T-helper 2 cell (primary cell): Measurements from ENCODE around the gene BCAT1.
A peak's percentile ranks its signal among the peaks of the same experiment; 100 is the strongest.
"Not testable (repeated sequence)": the region's sequence is repeated elsewhere in the genome, so short reads cannot be mapped to it uniquely, and the experiment has no call there.

Experiments
- DNase-seq, 5 experiments: peaks; one replicate each; pipeline versions ENCODE4 v3.0.0 to v3.0.0-alpha.2; 2012 to 2022

The BCAT1 gene

DNA sequence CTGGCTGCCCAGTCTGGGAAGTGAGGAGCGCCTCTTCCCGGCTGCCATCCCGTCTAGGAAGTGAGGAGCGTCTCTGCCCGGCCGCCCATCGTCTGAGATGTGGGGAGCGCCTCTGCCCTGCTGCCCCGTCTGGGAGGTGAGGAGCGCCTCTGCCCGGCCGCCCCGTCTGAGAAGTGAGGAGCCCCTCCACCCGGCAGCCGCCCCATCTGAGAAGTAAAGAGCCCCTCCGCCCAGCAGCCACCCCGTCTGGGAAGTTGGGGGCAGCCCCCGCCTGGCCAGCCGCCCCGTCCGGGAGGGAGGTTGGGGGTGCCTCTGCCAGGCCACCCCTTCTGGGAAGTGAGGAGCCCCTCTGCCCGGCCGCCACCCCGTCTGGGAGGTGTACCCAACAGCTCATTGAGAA lies 22.8 kb downstream of the BCAT1 start:
- DNase-seq: not testable (repeated sequence)

DNA sequence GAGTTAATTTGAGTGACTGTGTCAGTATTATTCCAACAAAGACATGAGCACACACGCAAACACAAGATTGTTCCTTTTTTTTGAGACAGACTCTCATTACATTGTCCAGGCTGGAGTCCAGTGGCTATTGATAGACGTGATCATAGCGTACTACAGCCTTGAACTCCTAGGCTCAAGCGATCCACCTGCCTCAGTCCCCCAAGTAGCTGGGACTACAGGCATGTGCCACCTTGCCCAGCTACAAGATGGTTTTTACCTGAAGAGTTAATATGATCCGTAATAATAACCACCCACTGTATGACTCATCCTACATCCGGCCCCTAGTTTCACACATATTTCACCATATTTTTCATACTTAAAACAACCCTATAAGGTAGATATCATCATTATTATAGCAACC lies 26.8 kb downstream of the BCAT1 start:
- peak in 1 of 5 experiments; percentile 62 for DNase-seq

DNA sequence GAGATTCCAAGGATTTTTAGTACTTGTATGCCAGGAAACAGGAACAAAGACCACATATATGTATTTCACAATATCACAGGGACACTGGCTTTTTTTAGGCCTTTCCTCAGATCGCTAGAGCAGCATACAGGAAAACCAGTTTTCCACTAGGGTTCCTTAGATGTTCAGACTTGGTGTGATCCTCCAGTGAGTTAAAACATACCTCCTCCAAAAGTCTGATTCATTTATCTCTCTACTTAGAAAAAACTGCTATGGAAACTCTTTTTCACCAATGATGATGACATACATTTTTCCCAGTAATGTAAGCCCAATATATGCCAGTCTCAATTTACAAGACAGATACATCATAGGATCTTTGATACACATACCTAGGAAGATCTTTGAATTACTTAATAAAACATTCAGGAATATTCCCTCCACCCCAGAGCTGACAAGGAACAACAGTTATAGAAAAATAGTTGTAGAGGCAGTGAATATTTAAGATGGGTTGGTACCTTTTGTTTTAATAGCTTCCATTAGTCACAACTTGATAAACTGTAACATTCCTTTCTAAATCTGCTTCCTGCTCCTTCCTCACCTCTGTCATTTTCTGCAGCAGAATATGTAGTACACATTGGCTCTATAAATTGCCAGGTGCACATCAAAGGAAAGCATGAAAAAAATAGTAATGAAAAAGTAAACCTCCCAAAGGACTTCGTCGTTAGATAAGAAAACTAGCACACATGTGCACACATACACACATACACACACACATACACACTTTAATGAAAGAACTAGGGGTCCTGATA lies 27.5 kb downstream of the BCAT1 start:
- DNase-seq: no peak

DNA sequence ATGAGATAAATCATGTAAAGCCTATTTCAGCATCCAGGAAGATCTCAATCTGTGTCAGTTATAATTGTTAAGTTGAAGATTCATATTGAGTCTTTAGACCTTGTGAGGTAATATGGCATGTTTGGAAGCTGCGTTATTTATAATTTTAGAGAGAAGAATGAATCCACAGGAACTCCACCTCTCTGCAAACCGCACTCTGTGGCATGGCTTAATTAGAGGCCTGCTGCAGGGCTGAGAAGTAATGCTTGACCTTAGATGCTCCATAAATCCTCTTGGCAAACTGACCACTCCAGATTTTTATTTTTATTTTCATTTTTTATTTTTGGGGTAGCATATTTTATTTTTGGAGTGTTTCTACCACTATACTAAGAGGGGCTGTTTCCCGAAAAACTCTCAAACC lies 28.8 kb downstream of the BCAT1 start:
- DNase-seq: no peak

DNA sequence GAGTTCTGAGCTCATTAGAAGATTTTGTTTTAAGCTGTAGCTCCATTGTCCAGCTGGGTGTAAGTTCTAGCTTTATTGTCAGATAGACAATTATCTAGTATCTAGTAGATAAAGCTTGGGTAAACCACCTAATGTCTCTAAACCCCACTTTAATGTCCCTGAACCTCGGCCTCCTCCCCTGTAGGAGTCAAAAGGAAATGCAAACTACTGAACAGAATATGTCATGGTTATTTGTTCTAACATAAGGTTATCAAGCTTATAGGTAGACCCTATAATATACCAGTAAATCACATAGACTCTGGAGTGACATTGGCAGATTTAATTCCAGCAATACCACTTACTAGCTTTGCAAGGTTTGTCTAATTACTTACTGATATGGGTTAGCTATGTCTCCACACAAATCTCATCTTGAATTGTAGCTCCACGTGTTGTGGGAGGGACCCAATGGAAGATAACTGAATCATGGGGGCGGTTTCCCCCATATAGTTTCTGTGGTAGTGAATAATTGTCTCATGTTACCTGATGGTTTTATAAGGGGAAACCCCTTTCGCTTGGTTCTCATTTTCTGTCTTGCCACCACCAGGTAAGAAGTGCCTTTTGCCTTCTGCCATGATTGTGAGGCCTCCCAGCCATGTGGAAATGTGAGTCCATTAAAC lies 29.4 kb downstream of the BCAT1 start:
- no peak for DNase-seq

DNA sequence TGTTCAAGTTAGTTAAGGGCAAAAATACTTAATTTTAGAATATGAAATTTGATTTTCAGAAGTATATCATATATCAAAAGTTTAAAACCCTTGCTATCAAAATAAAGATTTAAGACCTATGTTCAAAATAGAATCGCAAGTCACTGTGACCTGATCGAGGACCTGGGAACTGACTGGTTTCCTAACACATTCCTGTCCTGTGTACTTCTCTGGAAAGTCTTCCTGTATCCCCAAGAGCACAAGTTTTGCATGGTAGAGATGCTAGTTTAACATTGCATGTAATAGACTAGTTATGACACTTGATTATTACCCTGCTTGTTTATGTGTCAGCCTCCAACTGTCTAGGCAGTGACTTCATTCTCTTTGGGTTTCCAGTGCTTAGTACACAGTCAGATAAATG lies 30.3 kb downstream of the BCAT1 start:
- DNase-seq: no peak

DNA sequence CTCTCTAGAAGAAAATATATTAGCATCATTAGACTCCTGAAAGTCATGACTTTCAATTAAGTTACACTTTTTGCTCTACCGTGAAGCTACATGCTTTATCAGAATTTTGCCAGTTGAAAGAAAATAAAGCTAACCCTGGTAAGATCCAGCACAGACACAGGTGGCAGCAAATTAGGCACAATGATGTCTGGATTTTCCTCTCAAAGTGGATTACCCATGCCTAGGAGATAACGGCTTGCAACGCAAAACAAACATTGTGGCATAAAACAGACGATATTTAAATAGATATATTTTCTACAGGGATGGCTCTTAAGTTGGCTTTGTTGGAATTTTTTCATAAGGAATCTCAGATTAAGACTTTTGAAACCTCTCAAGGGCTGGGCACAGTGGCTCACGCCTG lies 33.4 kb downstream of the BCAT1 start:
- DNase-seq: no peak

DNA sequence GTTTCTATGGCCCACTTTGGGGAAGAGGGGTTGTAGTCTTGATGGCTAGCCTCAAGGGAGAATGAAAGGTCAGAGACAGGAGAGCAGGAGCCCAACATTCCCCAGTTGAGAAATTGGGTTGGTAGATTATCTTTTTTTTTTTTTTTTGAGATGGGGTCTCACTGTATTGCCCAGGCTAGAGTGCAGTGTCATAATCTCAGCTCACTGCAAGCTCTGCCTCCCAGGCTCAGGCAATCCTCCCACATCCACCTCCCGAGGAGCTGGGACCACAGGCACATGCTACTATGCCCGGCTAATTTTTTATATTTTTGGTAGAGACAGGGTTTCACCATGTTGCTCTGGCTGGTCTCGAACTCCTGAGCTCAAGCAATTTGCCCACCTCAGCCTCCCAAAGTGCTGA lies 34.9 kb downstream of the BCAT1 start:
- no peak for DNase-seq

DNA sequence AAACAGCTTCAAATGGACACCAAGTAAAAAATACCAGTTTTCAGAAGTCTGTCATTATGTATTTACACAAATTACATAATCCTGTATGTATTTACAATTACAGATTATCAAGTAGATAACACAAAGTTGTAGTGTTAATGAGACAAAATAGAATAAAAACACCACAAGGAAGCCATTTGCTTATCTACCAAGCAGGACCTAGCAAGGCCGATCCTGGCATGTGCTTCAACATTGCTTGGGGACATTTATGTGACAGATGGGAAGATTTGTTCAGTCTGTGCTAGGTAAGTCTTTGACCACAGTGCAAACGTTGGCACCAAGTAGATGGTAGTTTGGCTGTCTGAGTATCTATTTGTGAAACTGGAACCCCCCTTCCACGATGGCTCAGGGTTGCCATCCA lies 35.8 kb downstream of the BCAT1 start:
- DNase-seq: no peak

DNA sequence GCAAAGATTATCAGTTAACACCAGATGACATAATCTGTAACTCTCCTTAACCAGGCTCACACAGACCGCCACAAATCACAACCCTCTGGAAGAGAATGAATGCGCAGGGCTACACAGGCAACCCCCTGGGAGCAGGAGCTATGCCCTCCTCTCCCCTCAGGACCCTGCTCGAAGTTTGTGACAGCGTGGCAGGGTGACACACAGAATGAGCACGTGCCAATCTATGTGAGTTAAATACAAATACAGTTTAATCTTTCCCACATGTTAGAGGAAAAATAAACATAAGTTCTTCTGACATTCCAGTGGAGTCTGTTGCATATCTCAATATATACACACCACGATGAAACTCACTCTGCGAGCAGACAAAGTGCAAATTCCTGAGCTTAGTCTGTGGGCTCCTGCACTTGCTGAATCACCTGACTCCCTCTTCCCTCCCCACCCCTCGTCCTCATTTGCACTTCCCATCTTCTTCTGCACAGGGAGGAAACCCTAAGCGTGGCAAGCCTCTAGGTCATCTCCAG lies 37.6 kb downstream of the BCAT1 start:
- DNase-seq: no peak

DNA sequence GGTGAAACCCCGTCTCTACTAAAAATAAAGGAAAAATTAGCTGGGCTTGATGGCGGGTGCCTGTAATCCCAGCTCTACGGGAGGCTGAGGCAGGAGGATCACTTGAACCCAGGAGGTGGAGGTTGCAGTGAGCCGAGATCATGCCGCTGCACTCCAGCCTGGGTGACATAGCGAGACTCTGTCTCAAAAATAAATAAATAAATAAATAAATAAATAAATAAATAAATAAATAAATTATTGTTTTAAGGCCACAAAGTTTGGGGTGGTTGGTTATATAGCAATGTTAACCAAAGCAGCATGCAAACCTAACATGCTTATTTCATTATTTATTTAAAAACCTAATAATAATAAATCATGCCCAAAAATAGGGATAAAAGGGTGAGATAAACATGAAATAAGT lies 38.7 kb downstream of the BCAT1 start:
- not testable (repeated sequence) for DNase-seq

DNA sequence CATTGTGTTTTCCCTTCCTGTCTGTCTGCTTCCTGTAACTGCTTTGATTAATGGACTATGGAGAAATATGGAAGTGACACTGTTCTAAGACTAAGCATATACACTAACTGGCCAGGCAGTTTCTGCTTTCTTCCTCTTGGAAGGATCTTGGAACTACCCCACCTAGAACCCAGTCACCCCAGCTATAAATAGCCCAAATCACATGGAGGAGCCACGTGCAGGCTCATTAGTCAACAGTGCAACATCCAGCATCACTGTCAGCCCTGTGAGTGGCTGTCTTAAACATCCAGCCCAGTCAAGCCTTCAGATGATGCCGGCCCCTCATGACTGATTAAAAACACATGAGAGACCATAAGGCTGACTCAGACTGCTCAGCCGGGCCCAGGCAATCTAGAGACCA lies 39.2 kb downstream of the BCAT1 start:
- DNase-seq: no peak

DNA sequence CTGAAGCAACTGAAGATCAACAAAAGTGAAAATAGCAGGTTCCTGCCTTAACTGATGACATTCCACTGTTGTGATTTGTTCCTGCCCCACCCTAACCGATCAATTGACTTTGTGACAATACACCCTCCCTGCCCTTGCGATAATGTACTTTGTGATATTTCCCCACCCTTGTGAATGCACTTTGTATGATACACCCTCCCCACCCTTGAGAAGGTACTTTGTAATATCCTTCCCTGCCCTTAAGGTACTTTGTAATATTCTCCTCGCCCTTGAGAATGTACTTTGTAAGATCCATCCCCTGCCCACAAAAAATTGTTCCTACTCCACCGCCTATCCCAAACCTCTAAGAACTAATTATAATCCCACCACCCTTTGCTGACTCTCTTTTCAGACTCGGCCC lies 41.4 kb downstream of the BCAT1 start:
- no peak for DNase-seq

DNA sequence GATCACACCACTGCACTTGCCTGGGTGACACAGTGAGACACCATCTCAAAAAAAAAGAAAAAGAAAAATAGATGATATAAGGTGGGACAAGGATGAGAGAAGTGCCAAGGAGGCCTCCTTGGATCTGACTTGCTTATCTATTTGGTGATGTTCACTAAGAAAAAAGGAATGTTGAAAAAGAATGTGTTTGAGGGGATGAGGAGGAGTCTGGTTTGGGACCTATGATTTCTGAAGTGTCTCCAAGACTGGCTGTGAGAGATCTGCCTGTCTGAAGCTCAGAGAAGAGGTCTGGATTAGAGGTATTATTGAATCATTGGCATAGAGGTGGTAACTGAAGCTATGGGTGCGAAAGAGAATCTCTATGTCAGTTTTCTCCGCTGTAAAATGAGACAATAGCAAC lies 42.8 kb downstream of the BCAT1 start:
- DNase-seq: no peak

DNA sequence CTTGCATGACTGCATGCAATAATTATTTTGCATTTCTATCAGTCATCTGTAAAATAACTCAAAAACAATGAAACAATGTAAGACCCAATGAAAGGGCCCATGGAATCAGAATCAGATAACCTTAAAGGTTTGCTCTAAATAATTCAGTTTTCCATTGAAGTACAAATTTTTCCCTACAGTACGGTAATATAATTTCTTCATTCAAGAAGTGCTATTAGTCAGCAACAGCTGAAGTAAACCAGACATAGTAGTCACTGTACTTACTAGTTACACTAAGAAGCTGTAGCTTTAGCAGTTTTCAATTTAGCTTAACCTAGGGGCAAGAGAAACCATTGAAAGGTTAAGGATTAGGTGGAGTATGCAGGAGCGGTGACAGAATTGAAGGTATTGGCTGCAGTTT lies 43.5 kb downstream of the BCAT1 start:
- DNase-seq: no peak

DNA sequence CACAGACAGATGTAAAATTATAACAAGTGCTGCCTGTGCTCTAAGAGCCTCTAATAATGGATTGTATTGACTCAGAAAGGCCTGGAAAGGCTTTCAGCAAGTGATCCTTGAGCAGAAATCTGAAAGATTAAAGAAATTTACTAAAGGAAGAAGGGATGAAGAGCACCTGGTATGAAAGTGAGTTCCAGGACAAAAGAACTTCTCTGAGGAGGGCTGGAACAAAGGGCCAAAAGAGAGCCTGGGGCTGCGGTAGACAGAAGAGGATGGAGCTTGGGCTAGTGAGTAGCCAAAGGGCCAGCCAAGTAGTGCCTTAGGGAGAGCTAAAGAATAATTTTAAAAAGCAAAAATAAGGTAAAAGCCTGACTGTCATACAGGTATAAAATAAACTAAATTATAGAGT lies 44.0 kb downstream of the BCAT1 start:
- no peak for DNase-seq

DNA sequence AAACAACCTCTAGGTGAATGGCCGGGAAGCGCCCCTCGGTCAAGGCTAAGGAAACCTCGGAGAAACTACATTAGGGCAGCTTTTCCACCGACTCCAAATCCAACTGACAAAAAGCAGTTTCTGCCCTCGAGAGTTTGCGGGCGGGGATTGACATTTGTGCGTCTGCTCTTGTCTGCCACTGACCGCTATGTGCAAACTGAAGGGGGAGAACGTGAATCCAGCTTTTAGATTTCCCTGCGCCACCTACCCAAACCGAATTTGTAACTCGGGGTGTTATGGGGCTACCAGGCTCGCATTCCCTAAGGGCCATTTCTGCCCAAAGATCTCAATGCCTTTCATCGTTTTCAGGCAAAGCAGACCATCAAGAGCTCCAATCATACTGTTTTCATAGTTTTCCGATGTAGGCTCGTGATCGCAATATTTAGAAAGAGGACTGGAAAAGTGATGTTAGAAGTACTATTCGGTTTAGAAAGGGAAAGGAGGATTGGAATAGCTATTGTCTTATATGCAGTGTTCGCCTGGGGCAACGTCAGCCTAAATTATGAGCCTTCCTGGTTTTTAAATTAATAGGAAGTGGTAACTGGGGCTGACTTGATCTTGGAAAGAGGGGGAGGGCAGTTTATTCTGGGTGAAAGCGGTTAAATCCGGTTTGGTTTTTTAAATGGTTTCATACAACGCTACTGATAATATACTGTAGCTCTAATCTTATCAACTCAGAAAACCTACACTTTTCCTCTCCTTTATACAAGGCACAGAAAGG lies 45.4 kb downstream of the BCAT1 start:
- DNase-seq: peak in 1 of 5 experiments; percentile 59

DNA sequence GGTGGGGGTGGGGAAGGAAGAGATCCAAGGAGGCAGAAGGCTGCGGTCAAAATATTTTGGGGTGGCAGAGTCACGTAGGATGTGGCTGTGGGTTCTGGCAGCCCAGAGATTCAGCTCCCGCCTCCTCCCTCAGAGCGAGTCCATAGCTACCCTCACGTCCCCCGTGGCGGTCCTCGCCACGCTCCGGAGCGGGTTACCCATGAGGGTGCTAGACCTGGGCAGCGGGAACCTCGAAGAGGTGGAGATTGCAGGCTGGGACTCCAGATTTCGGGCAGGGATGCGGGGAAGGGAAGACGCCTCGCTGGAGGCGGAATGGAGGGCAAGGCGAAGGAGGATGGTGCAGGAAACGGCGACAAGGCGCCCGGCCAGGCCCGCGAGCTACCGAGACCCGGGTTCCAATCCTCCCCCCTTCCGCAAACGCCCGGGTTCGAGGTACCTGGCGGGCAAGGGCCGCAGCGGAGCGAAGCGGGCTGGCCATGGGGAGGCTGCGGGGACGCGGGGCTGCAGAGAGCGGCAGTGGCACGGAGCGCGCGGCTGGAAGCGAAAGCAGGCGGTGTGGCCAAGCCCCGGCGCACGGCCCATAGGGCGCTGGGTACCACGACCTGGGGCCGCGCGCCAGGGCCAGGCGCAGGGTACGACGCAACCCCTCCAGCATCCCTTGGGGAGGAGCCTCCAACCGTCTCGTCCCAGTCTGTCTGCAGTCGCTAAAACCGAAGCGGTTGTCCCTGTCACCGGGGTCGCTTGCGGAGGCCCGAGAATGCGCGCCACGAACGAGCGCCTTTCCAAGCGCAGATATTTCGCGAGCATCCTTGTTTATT lies 46.2 kb downstream of the BCAT1 start:
- DNase-seq: peak in 2 of 5 experiments; percentile 2 to 85

DNA sequence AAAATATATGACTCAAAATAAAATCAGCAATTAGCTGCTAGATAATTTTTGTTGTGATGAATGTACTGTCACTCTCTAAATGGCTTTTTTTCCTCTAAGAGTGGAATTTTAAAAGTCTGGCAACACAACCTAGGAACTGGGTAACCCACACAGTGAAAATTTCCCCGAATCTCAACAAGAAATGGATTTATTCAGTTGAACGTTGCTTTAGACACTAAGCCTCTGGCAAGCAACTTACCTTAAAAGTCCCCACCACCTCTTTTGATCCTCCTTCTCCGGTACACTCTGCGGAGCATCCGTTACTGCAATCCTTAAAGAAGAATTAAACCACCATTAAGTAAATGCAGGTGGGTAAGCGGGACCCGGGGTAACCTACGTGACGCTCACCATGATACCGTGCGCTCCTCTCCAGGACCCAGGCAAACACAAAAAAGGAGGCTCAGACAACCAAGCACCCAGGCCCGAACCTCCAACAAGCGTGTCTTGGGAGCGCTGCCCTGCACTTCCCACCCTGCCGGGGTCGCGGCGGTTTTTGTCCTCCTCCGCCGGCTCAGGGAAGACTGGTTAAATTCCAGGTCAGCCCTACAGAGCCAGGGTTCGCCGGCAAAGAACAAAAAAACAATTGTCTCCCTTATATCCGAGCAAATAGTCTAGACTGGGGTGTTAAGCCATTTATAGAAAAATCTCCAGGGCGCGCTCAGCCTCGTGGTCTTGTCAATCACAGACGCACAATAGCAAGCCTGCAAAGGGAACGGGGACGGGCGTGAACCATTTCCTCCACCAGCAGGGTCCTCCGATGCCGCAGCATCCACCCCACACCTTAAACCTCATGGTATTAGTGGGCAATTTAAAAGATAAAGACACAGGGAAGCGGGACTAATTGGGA lies 47.1 kb downstream of the BCAT1 start:
- DNase-seq: peak in 1 of 5 experiments; percentile 10

DNA sequence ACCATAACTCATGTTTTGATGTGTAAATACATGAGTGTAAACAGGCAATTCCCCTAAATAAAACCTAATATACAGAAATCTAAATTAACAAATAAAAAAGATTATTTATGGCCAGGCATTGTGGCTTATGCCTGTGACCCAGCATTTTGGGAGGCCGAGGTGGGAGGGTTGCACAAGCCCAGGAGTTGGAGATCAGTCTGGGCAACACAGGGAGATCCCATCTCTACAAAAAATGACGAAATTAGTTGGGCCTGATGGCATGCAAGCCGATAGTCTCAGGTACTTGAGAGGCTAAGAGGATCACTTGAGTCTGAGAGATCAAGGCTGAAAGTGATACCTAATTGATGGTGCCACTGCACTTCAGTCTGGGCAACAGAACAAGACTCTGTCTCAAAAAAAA lies 48.7 kb downstream of the BCAT1 start:
- DNase-seq: peak in 1 of 5 experiments; percentile 38

DNA sequence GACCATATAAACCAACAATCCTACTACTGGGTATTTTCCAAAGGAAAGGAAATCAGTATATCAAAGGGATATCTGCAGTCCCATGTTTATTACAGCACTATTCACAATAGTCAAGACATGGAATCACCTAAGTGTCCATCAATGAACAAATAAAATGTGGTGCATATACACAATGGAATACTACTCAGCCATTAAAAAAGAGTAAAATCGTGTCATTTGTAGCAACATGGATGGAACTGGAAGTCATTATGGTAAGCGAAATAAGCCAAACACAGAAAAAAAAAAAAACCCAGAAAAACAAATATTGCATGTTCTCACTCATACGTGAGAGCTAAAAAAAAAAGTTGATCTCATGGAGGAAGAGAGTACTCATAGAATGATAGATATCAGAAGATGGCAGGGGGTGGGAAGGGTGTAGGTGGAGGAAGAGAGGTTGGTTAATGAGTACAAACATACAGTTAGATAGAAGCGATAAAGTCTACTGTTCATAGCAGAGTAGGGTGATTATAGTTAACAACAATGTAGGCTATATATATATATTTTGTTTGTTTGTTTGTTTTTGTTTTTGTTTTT lies 49.3 kb downstream of the BCAT1 start:
- DNase-seq: peak in 2 of 5 experiments; percentile 19 to 75
